ENCODE measurements around the gene SPSB1. TPM values are rescaled to one million over a fixed set of nuclear protein-coding genes. Genes with fewer than 3 reads are reported as not detected.

SPSB1 gene
- total RNA-seq, 1 experiment from 2014 or later = 33.8 TPM

DNA sequence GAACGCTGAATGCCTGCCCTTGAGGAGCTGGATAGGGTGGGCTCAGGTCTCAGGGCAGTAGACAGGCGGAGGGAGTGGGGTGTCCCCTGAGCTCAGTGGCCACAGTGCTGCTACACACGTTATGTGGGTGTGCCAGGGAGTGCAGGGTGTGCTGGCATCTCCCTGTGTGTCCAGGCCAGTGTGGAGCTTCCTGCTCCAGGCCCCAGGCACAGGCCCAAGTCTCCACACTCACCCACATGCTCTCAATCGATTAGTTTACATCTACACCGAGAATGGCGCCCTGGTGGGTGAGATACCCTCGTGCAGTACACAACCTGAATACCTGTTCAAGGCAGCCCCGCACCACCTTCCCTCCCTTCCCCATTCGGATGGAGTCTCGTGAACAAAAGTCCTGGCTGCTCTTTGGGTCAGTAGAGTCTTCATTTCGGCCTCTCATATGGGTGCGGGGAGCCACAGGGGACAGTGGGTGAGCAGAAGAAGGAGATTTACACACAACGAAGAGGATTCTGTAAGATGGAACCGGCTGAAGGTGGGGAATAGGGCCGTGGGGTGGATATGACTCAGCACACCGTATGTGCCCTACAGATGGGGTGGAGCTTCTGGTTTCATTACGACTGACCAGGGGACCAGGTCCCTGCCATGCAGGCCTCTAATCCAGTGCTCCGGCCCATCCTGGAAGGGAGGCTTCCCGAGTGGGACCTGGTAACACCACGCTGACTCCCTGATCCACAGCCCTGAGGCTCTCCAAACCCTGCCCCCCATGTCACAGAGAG lies 93.3 kb downstream of the SPSB1 start:
- Histone ChIP-seq H4K20me1 (ENCODE audit: insufficient read depth) (no peaks in the 10 kb centered on the region), H3K79me2 (ENCODE audit: low read depth) (no peaks in the 10 kb centered on the region), H2AFZ (no peak overlapping the region), H3F3A (ENCODE audit: insufficient read depth, low read depth) (no peaks in the 10 kb centered on the region), H3K4me2 (no peak overlapping the region), H3K27ac (no peak overlapping the region), H3K9me2 (ENCODE audit: insufficient read depth) (no peaks in the 10 kb centered on the region), H3K4me1 (replicated peaks; ENCODE audit: insufficient read depth) (peaks cover 12% of the 10 kb centered on the region), H3K9me3 (ENCODE audit: insufficient read depth, low read depth) (no peaks in the 10 kb centered on the region), H3K27me3 (ENCODE audit: insufficient read depth, low read depth) (no peaks in the 10 kb centered on the region), H3K36me3 (ENCODE audit: low read depth) (no peaks in the 10 kb centered on the region), H3K4me3 (no peak overlapping the region)
- TF ChIP-seq, protein P1, sequence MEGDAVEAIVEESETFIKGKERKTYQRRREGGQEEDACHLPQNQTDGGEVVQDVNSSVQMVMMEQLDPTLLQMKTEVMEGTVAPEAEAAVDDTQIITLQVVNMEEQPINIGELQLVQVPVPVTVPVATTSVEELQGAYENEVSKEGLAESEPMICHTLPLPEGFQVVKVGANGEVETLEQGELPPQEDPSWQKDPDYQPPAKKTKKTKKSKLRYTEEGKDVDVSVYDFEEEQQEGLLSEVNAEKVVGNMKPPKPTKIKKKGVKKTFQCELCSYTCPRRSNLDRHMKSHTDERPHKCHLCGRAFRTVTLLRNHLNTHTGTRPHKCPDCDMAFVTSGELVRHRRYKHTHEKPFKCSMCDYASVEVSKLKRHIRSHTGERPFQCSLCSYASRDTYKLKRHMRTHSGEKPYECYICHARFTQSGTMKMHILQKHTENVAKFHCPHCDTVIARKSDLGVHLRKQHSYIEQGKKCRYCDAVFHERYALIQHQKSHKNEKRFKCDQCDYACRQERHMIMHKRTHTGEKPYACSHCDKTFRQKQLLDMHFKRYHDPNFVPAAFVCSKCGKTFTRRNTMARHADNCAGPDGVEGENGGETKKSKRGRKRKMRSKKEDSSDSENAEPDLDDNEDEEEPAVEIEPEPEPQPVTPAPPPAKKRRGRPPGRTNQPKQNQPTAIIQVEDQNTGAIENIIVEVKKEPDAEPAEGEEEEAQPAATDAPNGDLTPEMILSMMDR (conservative IDR thresholded peaks at IDR 0.05) = no peak
- no peak for TF ChIP-seq EZH2 (IDR thresholded peaks at IDR 0.05; ENCODE audit: low read depth)
- intact Hi-C loops (cut with micrococcal nuclease; ENCODE audit: unreplicated experiment) = no loop called here
- TSS peak; percentile 63 for BruUV-seq (replicated peaks)
- CTCF ChIA-PET = no interaction called here
- peak in 1 of 2 experiments; percentile 18 for DNase-seq
- POLR2A ChIA-PET (ENCODE audit: unreplicated experiment) = no interaction called here

DNA sequence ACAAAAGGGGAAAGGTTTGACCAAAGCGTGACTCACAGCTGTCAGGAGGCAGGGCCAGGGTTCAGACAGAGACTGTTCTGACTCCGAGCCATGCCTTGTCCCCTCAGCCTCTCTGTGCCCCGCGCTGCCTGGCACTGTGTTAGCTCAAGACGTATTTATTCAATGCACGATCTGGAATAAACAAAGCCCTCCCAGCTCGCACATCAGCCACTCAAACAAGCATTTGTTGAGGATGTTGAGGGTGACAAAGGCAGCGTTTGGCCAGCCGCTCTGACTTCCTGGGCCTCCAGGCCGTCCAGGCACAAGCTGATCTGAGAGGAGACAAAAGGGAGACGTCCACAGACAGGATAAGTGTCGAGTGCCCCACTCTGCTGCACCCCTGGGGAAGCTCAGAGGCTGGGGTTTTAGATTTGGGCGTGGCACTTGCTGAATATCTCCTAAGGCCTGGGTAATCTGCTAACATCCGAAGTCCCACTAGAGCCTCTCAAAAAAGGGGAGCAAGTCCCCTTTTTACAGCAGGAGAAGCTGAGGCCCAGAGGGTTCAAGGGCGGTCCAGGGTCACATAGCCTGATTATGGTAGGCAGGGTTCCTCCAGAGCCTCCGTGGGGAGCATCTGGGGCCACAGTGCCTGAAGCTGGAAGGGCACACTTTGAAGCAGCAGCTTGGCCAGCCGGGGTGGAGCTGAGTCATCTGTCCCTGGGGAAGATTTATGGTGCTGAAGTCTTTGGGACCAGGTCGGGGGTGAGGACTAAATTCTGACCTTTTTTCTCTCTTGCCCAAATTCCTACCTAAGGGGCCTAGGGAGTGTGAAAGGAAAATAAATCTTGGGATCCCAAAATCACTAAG lies 95.9 kb downstream of the SPSB1 start:
- BruUV-seq (replicated peaks) = no TSS peak

GRCh38 chr1:9389968-9390367 lies 97.3 kb downstream of the SPSB1 start:
- peaks cover 12% of the 10 kb centered on the region for H3K4me1 ChIP-seq (replicated peaks; ENCODE audit: insufficient read depth)
- H3K4me2 ChIP-seq = no peak overlapping the region
- H3K36me3 ChIP-seq (ENCODE audit: low read depth) = no peaks in the 10 kb centered on the region
- BruUV-seq (replicated peaks) = no TSS peak
- no peaks in the 10 kb centered on the region for H4K20me1 ChIP-seq (ENCODE audit: insufficient read depth)
- DNase-seq = no peak
- H3K4me3 ChIP-seq = no peak overlapping the region
- H3K79me2 ChIP-seq (ENCODE audit: low read depth) = no peaks in the 10 kb centered on the region
- no peaks in the 10 kb centered on the region for H3F3A ChIP-seq (ENCODE audit: insufficient read depth, low read depth)
- H3K9me3 ChIP-seq (ENCODE audit: insufficient read depth, low read depth) = no peaks in the 10 kb centered on the region
- no peak overlapping the region for H3K27ac ChIP-seq
- no peak for TF ChIP-seq EZH2 (IDR thresholded peaks at IDR 0.05; ENCODE audit: low read depth)
- TF ChIP-seq, protein P1 (conservative IDR thresholded peaks at IDR 0.05) = no peak
- POLR2A ChIA-PET (ENCODE audit: unreplicated experiment) = no interaction called here
- H2AFZ ChIP-seq = no peak overlapping the region
- H3K9me2 ChIP-seq (ENCODE audit: insufficient read depth) = no peaks in the 10 kb centered on the region
- CTCF ChIA-PET = no interaction called here
- intact Hi-C loops (cut with micrococcal nuclease; ENCODE audit: unreplicated experiment) = no loop called here
- H3K27me3 ChIP-seq (ENCODE audit: insufficient read depth, low read depth) = no peaks in the 10 kb centered on the region

More for the DNA sequence above, 95.9 kb downstream of the SPSB1 start:
- no peak overlapping the region for H3K27ac ChIP-seq
- H3K36me3 ChIP-seq (ENCODE audit: low read depth) = no peaks in the 10 kb centered on the region
- H3K4me2 ChIP-seq = peak overlapping the region; percentile 37
- no peaks in the 10 kb centered on the region for H3K9me3 ChIP-seq (ENCODE audit: insufficient read depth, low read depth)
- H3K27me3 ChIP-seq (ENCODE audit: insufficient read depth, low read depth) = no peaks in the 10 kb centered on the region
- no peak for TF ChIP-seq EZH2 (IDR thresholded peaks at IDR 0.05; ENCODE audit: low read depth)
- TF ChIP-seq, protein P1 (conservative IDR thresholded peaks at IDR 0.05) = no peak
- peak; percentile 38 to 55 for DNase-seq
- H3F3A ChIP-seq (ENCODE audit: insufficient read depth, low read depth) = no peaks in the 10 kb centered on the region
- CTCF ChIA-PET = interaction anchor here (0.6 kb wide), 1 partner anchor 185 kb away, joined by 3 read pairs; no protein-coding TSS in a partner anchor
- H2AFZ ChIP-seq = no peak overlapping the region
- H3K79me2 ChIP-seq (ENCODE audit: low read depth) = no peaks in the 10 kb centered on the region
- H4K20me1 ChIP-seq (ENCODE audit: insufficient read depth) = no peaks in the 10 kb centered on the region
- POLR2A ChIA-PET (ENCODE audit: unreplicated experiment) = no interaction called here
- intact Hi-C loops (cut with micrococcal nuclease; ENCODE audit: unreplicated experiment) = no loop called here
- H3K4me1 ChIP-seq (replicated peaks; ENCODE audit: insufficient read depth) = peaks cover 12% of the 10 kb centered on the region
- no peaks in the 10 kb centered on the region for H3K9me2 ChIP-seq (ENCODE audit: insufficient read depth)
- H3K4me3 ChIP-seq = no peak overlapping the region
